CD14-positive monocyte (primary cell): Measurements from ENCODE around the gene CDH13. TPM values are rescaled to one million over a fixed set of nuclear protein-coding genes. Genes with fewer than 3 reads are reported as not detected.

Source experiments
- DNase-seq, 3 donors: peaks; one replicate each; pipeline ENCODE4 v3.0.0-alpha.2; 2011 to 2022
- H2AFZ ChIP-seq: 2 replicates; pipeline ENCODE4 v1.6.0; 2012; ENCODE audit warnings: mild to moderate bottlenecking, low read depth, low read length, inconsistent platforms; ENCODE audit not compliant: insufficient read depth, poor library complexity, severe bottlenecking
- H3K27ac ChIP-seq, 2 donors: 1 replicate in 1 of 2; 2 replicates in 1 of 2; pipeline ENCODE4 v1.5.1; 2012 to 2013; ENCODE audit warnings: low read length in 2 of 2, control low read depth in 1 of 2, inconsistent platforms in 1 of 2, low read depth in 1 of 2, mild to moderate bottlenecking in 1 of 2
- H3K27me3 ChIP-seq, 2 donors: one replicate each; pipeline versions ENCODE4 v1.6.0 to v1.6.1; 2011 to 2013; ENCODE audit warnings: low read length in 2 of 2; ENCODE audit not compliant: control insufficient read depth in 2 of 2, insufficient read depth in 2 of 2
- H3K36me3 ChIP-seq, 2 donors: replicated peaks in 1 of 2; 1 replicate in 1 of 2; 2 replicates in 1 of 2; pipeline versions ENCODE4 v1.5.1 to v1.6.1; 2012 to 2013; ENCODE audit warnings: low read length in 2 of 2, control low read depth in 1 of 2, inconsistent platforms in 1 of 2, mild to moderate bottlenecking in 1 of 2; ENCODE audit not compliant: insufficient read depth in 2 of 2, control insufficient read depth in 1 of 2
- H3K4me1 ChIP-seq, 2 donors: 1 replicate in 1 of 2; 2 replicates in 1 of 2; pipeline versions ENCODE4 v1.5.1 to v1.6.1; 2012 to 2013; ENCODE audit warnings: low read length in 2 of 2, control low read depth in 1 of 2, inconsistent platforms in 1 of 2, mild to moderate bottlenecking in 1 of 2, moderate library complexity in 1 of 2; ENCODE audit not compliant: insufficient read depth in 2 of 2, control insufficient read depth in 1 of 2
- H3K4me2 ChIP-seq: replicated peaks from 2 replicates; pipeline ENCODE3; 2012; ENCODE audit warnings: low read length, moderate library complexity, mild to moderate bottlenecking; ENCODE audit not compliant: poor library complexity, severe bottlenecking; ENCODE audit errors: extremely low read depth
- H3K4me3 ChIP-seq, 3 experiments: fragments of 200-600 bp in 1 of 3; sonication (generic) in 1 of 3; replicated peaks in 1 of 3; 1 replicate in 2 of 3; 2 replicates in 1 of 3; pipeline ENCODE4 v1.5.1; 2011 to 2013; ENCODE audit warnings: low read length in 3 of 3, mild to moderate bottlenecking in 3 of 3, control low read depth in 2 of 3, low read depth in 2 of 3, inconsistent platforms in 1 of 3, moderate library complexity in 1 of 3
- H3K79me2 ChIP-seq: 2 replicates; pipeline ENCODE4 v1.6.0; 2012; ENCODE audit warnings: mild to moderate bottlenecking, control low read depth, inconsistent platforms, low read length, moderate library complexity; ENCODE audit not compliant: insufficient read depth
- H3K9ac ChIP-seq: 2 replicates; pipeline ENCODE4 v1.6.0; 2017; ENCODE audit warnings: low read length, mild to moderate bottlenecking; ENCODE audit not compliant: insufficient read depth, poor library complexity, severe bottlenecking
- H3K9me3 ChIP-seq, 2 donors: replicated peaks in 1 of 2; 1 replicate in 1 of 2; 2 replicates in 1 of 2; pipeline versions ENCODE4 v1.5.1 to v1.6.1; 2012 to 2013; ENCODE audit warnings: low read length in 2 of 2, control low read depth in 1 of 2; ENCODE audit not compliant: control insufficient read depth in 1 of 2, insufficient read depth in 1 of 2
- H4K20me1 ChIP-seq: 2 replicates; pipeline ENCODE4 v1.6.0; 2012; ENCODE audit warnings: mild to moderate bottlenecking, low read length, control low read depth, moderate library complexity; ENCODE audit not compliant: insufficient read depth
- H3K27ac Mint-ChIP-seq, 7 donors: one replicate each; pipeline ENCODE4 v1.8.0; 2020; ENCODE audit warnings: mild to moderate bottlenecking in 7 of 7, mixed read lengths in 7 of 7, moderate library complexity in 6 of 7, inconsistent platforms in 2 of 7
- H3K27me3 Mint-ChIP-seq, 3 donors: one replicate each; pipeline ENCODE4 v1.8.0; 2021 to 2022; ENCODE audit warnings: low read depth in 3 of 3, mild to moderate bottlenecking in 3 of 3, mixed read lengths in 3 of 3, moderate library complexity in 3 of 3, inconsistent platforms in 1 of 3
- H3K36me3 Mint-ChIP-seq, 2 donors: one replicate each; pipeline ENCODE4 v1.8.0; 2020; ENCODE audit warnings: mixed read lengths in 2 of 2, inconsistent platforms in 1 of 2, mild to moderate bottlenecking in 1 of 2
- H3K4me1 Mint-ChIP-seq: one replicate; pipeline ENCODE4 v1.8.0; 2020; ENCODE audit warnings: mild to moderate bottlenecking, mixed read lengths
- H3K4me3 Mint-ChIP-seq, 2 donors: one replicate each; pipeline ENCODE4 v1.8.0; 2020; ENCODE audit warnings: mild to moderate bottlenecking in 2 of 2, mixed read lengths in 2 of 2, moderate library complexity in 1 of 2
- H3K9me3 Mint-ChIP-seq, 7 donors: one replicate each; pipeline ENCODE4 v1.8.0; 2020 to 2022; ENCODE audit warnings: mixed read lengths in 7 of 7, mild to moderate bottlenecking in 6 of 7, moderate library complexity in 6 of 7, inconsistent platforms in 2 of 7
- WGBS: methylation state at CpG from one replicate; pipeline ENCODE4 v1.1.5; 2013; ENCODE audit warnings: missing lambda C conversion rate; ENCODE audit not compliant: insufficient coverage; 5-methylcytosine and 5-hydroxymethylcytosine counted together
- intact Hi-C, 2 donors: fragments of 100-400 bp; cut with micrococcal nuclease; formaldehyde crosslinking; loops; one replicate each; pipeline versions ENCODE4 v1.15.0 to v1.15.1; 2023
- polyA plus RNA-seq, 3 donors: library from polyadenylated mRNA; depleted of rRNA in 1 of 3; unstranded in 2 of 3; stranded (reverse) in 1 of 3; fragments of 300-500 nt in 2 of 3; fragments of >200 nt in 1 of 3; fragmentation: Illumina TruSeq in 2 of 3; gene quantifications; 1 replicate in 2 of 3; 2 replicates in 1 of 3; pipeline ENCODE4 v1.2.3, GENCODE V29; 2012 to 2021
- TF ChIP-seq, protein P1 (sequence below): fragments of 200-600 bp; IDR thresholded peaks from one replicate; pipeline ENCODE4 v1.8.0; 2022; ENCODE audit warnings: antibody characterized with exemption, mild to moderate bottlenecking

Gene CDH13
- polyA plus RNA-seq, 3 donors: 0.13 to 0.19 TPM; not detected in 1

DNA sequence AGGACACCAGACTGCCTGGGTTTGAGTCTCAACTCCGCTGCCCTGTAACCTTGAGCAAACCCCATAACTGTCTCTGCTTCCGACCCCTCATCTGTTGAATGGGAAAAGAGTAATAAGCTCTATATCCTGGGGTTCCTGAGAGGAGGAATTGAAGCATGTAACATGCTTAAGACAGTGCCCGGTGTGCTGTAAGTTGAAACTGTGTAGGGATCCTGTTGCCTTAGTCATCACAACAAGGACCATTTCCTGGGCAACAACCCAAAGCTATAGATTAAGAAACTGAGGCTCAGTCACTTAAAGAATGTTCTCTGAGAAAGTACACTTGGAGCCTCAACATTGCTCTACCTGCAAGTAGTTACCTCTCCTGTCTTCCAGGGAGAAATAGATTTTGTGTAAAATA is 23.0 kb downstream of the CDH13 start:
- intact Hi-C loops: no loop called here
- Mint-ChIP-seq H3K27ac (no peak overlapping the region), H3K4me1 (no peaks in the 10 kb centered on the region), H3K4me3 (no peak overlapping the region), H3K36me3 (no peaks in the 10 kb centered on the region), H3K9me3 (peaks cover 0 to 12% (median 3%) of the 10 kb centered on the region in 7 donors), H3K27me3 (peaks cover 3 to 4% (median 3%) of the 10 kb centered on the region in 3 donors)
- Histone ChIP-seq H3K27ac (no peak overlapping the region), H3K4me1 (no peaks in the 10 kb centered on the region), H3K9me3 (no peaks in the 10 kb centered on the region), H3K4me3 (no peak overlapping the region), H2AFZ (no peak overlapping the region), H4K20me1 (no peaks in the 10 kb centered on the region), H3K4me2 (no peak overlapping the region), H3K27me3 (no peaks in the 10 kb centered on the region), H3K79me2 (no peaks in the 10 kb centered on the region), H3K36me3 (no peaks in the 10 kb centered on the region), H3K9ac (no peak overlapping the region)
- TF ChIP-seq, protein P1, sequence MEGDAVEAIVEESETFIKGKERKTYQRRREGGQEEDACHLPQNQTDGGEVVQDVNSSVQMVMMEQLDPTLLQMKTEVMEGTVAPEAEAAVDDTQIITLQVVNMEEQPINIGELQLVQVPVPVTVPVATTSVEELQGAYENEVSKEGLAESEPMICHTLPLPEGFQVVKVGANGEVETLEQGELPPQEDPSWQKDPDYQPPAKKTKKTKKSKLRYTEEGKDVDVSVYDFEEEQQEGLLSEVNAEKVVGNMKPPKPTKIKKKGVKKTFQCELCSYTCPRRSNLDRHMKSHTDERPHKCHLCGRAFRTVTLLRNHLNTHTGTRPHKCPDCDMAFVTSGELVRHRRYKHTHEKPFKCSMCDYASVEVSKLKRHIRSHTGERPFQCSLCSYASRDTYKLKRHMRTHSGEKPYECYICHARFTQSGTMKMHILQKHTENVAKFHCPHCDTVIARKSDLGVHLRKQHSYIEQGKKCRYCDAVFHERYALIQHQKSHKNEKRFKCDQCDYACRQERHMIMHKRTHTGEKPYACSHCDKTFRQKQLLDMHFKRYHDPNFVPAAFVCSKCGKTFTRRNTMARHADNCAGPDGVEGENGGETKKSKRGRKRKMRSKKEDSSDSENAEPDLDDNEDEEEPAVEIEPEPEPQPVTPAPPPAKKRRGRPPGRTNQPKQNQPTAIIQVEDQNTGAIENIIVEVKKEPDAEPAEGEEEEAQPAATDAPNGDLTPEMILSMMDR: no peak
- no peak for DNase-seq
- no CpG with 5 or more reads among the region's 3 CpGs for WGBS

GRCh38 chr16:82650804-82651203 is 24.0 kb downstream of the CDH13 start:
- DNase-seq: no peak
- WGBS: 91% methylated on average over 1 of the region's 2 CpGs
- Histone ChIP-seq H3K4me2 (no peak overlapping the region), H3K9me3 (no peaks in the 10 kb centered on the region), H3K4me1 (no peaks in the 10 kb centered on the region), H3K36me3 (no peaks in the 10 kb centered on the region), H4K20me1 (no peaks in the 10 kb centered on the region), H2AFZ (no peak overlapping the region), H3K27me3 (no peaks in the 10 kb centered on the region), H3K79me2 (no peaks in the 10 kb centered on the region), H3K9ac (no peak overlapping the region), H3K27ac (no peak overlapping the region), H3K4me3 (no peak overlapping the region)
- H3K4me3 Mint-ChIP-seq: no peak overlapping the region
- no peaks in the 10 kb centered on the region for H3K4me1 Mint-ChIP-seq
- peaks cover 0 to 12% (median 3%) of the 10 kb centered on the region in 7 donors for H3K9me3 Mint-ChIP-seq
- H3K27ac Mint-ChIP-seq: no peak overlapping the region
- peaks cover 6 to 7% (median 7%) of the 10 kb centered on the region in 3 donors for H3K27me3 Mint-ChIP-seq
- no peaks in the 10 kb centered on the region for H3K36me3 Mint-ChIP-seq
- TF ChIP-seq, protein P1: no peak
- intact Hi-C loops: no loop called here
